NCI-H1436 treated with DMSO at 0.1 percent for 48 hours (cell line): Measurements from ENCODE around the gene KLF18.
"Not testable (repeated sequence)": the region's sequence is repeated elsewhere in the genome, so short reads cannot be mapped to it uniquely, and the experiment has no call there.

Experiments
- DNase-seq: peaks from one replicate; lab custom pipeline; 2025; lab: John Stamatoyannopoulos, UW

KLF18 gene

DNA sequence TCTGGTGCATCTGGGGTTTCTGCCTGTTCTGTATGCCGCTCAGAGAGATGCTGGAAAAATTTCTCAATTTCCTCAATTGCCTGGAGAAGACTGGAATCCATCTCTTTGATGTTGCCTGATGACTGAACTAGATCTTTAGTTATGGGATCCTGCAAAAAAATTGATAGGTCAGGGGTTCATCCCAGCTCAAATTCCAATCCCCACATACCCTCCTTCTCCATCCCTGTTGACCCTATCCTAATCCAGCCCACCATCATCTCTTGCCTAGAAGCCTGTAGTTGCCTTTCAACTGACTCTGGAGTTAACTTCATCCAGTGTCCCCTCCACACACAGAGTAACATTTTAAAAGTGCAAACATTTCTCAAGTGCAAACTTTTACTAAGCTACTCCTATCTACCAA lies at the start of gene KLF18:
TSS of gene KLF18 (minus strand) at position 101 of the 400 bp plus-strand sequence. CDS start at position 101, 0 bp downstream.
- no peak for DNase-seq

DNA sequence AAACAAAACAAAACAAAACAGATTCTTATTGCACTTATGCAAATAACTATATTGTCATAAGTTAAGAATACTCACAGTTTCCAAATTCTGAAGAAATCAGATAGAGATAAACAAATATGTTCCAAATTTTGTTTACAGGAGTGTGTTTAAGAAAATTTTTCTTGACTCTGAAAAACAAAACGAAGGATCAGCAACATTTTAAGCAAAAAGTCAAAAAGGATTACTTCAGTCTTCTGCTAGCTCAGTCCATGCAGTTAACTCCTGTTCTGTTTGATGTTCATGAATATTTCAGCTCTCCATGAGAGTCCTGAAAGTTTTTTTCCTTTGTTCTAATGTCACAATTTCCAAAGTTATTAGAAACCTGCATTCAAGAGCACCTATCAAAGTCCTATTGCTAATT lies 33.2 kb upstream of the KLF18 start:
- no peak for DNase-seq

DNA sequence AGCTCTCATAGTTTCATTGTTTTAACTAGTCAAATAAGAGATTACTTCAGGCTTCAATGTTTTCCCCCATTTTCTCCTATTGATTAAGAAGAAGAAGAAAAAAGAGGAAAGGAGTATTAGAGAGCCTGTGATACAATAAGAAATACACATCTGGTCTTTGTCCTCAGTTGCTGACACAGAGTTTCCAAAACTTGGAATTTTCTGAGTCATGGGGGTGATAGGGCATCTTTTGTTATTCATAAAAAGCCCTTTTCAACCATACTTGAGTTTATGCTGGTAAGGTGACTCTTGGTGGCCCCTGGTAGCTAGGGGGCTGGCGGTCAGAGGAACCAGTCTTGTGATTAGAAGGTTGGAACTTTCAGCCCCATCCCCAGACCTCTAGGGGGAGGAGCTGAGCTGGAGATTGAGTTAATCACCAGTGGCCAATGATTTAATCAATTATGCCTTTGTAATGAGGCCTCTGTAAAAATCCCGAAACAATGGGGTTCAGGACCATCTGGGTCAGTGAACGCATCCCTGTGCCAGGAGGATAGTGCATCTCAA lies 28.9 kb upstream of the KLF18 start:
- no peak for DNase-seq

DNA sequence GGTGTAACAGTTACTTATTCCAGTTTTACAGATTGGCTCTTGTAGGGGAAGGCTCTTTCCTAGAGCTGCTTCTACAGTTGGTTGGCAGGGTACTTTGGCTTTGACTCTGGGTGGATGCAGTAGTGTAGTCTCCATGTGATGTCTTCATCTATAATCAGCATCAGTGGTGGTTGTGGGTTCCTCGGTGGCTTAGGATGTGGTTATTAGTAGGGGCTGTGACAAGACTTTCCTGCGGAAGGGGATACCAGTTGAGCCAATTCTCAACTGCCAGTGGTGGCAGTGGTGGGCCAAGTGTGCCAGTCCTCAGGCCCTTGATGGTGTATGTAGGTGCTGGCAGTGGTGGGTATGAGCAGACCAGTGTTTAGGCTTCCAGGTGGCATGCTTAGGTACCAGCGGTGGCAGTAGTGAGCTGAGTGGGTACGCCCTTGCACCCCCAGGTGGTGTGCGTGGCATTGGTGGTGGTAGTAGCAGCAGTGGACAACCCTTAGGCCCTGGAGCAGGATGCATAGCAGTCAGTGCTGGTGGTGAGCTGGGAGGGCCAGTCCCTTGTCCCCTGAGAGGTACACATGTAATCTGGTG lies 27.2 kb upstream of the KLF18 start:
- no peak for DNase-seq

DNA sequence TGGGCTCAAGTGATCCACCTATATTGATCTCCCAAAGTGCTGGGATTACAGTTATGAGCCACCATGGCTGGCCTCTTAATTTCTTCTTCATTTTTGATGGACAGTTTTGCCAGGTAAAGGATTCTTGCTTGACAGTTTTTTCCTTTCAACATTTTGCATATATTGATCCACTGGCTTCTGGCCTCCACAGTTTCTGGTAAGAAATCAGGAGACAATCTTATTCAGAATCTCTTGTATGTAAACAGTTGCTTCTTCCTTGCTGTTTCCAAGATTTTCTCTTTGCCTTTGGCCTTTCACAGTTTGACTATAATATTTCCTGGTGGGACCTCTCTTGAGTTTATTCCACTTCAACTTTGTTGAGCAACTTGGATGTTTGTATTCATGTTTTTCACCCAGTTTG lies 20.1 kb upstream of the KLF18 start:
- no peak for DNase-seq

DNA sequence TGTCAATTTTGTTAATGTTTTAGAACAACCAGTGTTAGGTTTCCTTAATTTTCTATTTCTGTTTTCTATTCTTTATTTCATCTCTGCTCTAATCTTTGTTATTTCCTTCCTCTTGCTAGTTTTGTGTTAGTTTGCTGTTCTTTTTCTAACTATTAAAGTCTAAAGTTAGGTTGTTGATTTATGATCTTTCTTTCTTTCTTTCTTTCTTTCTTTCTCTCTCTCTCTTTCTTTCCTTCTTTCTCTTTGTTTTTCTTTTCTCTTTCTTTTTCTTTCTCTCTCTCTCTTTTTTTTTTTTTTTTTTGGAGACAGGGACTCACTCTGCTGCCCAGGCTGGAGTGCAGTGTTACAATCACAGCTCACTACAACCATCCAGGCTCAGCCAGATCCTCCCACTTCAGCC lies 17.4 kb upstream of the KLF18 start:
- no peak for DNase-seq

DNA sequence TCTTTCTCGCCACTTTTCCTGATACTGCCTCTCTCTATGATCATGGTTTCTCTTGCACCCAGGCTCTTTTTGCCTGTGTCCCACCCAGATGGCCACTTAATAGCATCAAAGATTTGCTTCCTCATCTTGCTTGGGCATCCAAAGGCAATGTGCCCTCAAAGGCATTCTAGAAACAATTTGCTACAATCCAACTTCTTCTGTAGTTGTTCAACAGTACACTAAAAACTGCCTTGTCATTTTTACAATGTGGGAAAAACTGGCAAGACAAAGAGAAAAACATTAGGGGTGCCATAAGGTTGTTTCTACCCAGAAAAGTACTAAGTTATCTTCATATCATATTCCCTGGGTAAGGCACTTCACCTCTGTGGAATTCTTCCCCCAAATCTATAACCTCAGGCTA lies 16.5 kb upstream of the KLF18 start:
- no peak for DNase-seq

DNA sequence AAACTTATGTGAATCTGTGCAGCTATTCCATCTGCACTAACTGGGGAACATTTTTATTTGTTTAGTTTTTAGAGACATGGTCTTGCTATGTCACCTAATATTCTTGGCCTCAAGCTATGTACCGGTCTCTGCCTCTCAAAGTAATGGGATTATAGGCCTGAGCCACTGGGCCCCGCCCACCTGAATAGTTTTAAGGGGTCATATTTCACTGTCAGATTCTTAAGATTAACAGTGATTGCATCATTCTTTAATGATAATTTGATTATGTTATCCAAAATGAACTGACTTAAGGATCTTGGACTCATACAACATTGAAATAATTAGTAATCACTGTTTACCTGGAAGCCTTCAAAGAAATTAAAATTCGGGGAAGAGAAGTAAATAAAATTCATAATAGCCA lies 12.6 kb upstream of the KLF18 start:
- no peak for DNase-seq

DNA sequence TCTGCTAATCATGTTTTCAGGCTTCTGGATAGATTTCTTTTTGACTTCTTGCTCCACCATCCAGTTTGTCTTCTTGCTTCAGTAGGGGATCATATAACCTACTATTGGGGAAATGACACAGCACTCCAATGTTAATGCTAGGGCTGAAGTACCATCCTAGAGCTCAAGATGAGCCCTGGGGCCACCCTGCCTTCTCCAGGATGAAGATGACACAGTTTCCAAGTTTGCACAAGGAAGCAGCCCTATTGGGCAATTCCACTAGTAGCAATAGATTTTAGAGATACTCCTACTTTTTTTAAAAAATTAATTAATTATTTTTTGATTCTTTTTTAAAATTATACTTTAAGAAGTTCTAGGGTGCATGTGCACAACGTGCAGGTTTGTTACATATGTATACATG lies 11.3 kb upstream of the KLF18 start:
- no peak for DNase-seq

DNA sequence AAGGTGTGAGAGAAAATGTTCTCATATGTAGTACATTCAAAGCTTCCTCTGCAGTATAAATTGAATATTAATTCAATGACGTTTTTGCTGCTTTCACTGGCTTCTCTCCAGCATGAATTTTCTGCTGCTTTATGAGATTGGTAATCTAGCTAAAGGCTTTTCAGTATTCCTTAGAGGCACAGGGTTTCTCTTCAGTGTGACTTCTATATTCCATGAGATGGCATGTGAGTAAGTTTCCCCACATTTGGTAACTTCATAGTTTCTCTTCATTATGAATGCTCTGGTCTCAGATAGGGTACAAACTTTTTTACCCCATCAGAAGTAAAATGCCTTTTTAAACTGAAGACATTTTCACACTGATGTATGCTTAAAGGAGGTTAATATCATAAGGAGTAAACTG lies 10.4 kb upstream of the KLF18 start:
- no peak for DNase-seq

DNA sequence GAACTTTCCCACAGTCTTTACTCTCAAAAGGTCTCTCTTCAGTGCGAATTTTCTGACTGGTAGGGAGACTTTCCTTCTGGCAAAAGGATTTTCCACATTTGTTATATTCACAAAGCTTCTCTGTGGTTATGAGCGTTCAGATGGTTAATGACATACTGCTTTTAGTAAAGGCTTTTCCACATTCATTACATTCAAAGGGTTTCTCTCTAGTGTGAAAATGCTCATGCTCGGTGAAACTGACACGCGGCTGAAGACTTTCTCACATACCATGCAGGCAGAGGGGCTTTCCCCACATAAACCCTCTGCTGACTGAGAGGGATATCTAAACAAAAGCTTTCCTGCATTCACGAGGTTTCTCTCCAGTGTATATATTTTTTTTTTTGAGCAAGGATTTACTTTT lies 9.9 kb upstream of the KLF18 start:
- no peak for DNase-seq

DNA sequence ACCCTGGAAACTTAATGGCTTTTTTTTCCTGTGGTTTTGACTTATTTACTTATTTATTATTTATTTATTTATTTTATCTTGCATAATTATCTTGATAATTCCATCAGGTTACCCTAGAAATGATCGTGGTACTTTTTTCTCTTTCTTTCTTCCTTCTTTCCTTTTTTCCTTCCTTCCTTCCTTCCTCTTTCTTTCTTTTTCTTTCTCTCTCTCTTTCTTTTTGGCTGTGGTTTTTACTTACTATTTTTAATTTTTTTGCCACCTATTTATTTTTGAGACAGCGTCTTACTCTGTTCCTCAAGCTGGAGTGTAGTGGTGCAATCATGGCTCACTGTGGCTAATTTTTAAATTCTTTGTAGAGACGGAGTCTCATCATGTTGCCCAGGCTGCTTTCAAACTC lies 6.2 kb upstream of the KLF18 start:
- no peak for DNase-seq

DNA sequence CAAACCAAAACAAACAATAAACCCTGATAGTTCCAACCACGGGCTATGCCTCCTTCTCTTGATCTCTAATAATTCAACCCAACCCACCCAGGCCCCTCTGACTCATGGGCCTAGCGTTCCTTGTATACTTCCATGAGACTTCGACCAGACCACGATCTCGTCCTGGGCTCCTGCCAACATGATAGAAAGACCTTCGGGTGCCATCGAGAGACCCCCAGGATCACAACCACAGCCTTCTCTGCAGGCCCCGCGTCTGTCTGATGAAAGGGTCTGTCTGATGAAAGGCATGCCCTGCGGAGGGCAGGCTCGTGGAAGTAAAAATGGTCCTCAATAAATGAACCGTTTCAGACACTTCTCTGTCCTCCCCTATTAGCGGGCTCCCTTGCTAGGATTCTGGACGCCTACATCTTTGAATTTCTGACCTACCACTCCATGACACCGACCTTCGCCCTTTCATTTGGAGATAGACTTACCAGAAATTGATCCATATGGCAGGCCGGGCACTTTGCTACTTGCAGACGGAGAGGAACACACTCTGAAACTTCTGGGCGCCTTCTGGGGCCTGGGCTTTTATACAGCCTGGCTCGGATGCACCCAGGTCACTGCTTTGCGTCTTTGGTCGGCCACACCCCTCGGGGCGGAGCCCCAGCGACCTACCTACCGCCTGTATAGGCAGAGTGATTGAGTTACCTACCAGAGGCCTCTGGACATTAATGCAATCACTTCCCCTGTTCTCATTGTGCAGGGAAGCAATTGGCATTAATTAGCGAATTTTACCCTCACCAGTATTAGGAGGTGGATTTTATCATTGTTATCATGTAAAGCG lies 5.3 kb upstream of the KLF18 start:
- DNase-seq, result no peak

DNA sequence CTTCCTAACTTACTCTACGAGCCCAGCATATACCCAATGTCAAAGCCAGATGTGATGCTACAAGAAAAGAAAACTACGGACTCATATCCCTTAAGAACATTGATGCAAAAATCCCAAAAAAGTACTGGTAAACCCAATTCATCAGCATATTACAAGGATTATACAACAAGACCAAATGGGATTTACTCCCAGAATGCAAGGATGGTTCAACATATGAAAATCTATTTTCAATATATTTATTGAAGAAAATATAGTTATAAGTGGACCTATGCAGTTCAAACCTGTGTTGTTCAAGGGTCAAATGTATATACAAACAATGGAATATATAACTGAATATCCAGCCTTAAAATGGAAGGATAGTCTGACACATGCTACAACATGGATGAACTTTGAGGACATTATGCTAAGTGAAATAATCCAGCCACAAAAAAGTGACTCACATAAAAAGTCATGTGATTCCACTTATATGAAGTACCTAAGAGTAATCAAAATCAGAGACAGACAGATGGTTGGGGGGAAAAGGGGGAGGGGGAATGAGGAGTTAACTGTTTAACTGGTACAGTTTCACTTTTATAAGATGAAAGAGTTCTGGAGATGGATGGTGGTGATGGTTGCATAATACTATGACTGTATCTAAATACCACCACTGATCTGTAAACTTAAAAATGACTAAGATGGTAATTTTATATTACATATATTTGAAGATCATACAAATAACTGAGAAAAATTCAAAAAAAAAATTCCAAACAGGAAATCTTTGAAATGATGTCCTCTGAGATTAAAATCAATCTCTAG lies 3.7 kb upstream of the KLF18 start:
- DNase-seq, result no peak

DNA sequence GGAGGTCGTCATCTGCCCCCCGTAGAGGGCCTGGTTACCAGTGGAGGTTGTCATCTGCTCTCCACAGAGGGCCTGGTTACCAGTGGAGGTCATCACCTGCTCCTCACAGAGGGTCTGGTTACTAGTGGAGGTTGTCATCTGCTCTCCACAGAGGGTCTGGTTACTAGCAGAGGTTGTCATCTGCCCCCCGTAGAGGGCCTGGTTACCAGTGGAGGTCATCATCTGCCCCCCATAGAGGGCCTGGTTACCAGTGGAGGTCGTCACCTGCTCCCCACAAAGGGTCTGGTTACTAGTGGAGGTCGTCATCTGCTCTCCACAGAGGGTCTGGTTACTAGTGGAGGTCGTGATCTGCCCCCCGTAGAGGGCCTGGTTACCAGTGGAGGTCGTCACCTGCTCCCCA lies 1.9 kb downstream of the KLF18 start:
- not testable (repeated sequence) for DNase-seq

DNA sequence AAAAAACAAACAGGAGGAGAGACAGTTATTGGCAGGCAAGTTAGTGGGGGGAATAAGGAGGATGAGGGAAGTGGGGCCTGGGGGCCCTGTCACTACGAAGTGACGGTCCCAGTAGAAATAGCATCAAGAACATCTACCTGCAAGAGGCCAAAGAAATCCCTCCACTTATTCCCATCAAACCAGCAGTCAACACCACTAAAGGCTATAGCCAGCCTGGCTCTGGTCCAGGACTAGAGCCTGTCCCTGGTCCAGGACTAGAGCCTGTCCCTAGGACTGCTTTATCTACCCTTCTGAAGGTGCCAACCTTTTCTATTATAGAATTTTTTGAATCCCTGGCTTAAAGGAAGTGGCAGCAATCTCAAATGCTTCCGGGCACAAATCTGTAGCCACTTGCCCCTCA lies 3.2 kb downstream of the KLF18 start:
- DNase-seq, result no peak

DNA sequence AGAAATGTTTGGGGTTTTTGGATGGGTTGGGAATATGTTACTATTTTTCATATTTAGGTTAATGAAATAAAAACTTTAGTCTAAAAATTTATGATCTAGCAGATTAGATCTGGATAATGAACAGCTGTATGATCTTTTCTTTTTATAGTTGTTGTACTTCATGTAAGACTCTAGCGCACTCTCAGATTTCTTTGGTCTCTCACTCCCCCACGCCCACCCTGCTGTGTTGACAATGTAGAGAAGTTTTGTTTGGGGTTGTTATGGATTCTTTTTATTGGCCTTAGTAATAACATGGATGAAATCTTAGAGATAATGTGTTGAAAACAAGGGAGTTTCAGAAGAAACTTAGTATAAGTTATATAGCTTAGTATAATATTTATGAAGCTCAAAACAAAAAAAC lies 5.5 kb downstream of the KLF18 start:
- no peak for DNase-seq

DNA sequence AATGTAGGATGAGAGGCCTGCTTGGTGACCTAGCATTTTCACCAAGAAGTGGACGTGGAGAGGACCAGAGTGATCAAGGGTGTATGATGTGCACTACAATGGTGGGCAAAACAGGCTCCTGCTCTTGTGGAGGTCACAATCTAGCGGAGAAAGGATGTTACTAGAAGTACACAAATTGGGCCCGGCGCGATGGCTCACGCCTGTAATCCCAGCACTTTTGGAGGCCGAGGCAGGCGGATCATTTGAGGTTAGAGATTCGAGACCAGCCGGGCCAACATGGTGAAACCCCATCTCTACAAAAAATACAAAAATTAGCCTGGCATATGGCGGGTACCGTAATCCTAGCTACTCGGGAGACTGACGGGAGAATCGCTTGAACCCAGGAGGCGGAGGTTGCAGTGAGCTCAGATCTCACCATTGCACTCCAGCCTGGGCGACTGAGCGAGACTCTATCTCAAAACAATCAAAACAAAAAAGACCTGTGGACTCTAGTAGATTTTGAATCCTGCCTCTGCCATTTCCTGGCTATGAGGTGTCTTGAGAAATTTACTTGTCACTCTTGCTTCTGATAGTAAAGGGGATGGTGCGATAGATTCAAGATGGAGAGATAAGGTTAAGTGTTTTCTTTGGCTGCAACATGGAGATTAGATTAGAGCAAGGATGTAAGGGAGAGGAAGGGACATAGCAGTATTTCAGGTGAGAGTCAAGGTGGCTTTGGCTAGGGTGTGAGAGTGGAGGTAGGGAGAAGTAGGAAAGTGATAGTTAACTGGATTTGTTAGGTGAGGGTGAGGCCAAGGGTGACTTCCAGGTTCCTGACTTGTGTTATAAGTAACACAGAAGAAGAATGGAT lies 7.1 kb downstream of the KLF18 start:
- DNase-seq, result no peak

DNA sequence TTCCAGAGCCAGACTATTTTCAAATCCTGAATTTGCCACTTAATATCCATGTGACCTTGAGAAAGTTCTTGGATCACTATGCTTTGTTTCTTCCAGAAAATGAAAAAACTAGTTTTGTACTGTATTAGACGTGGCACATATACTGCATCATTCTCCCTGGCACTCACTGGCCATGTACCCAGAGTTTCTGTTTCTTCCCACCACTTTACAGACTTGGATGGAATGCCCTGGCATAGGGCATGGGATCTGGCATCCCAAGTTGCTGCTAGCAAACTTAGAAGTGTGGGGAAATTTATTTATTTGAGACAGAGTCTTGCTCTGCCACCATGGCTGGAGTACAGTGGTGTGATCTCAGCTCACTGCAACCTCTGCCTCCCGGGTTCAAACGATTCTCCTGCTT lies 10.0 kb downstream of the KLF18 start:
- no peak for DNase-seq

DNA sequence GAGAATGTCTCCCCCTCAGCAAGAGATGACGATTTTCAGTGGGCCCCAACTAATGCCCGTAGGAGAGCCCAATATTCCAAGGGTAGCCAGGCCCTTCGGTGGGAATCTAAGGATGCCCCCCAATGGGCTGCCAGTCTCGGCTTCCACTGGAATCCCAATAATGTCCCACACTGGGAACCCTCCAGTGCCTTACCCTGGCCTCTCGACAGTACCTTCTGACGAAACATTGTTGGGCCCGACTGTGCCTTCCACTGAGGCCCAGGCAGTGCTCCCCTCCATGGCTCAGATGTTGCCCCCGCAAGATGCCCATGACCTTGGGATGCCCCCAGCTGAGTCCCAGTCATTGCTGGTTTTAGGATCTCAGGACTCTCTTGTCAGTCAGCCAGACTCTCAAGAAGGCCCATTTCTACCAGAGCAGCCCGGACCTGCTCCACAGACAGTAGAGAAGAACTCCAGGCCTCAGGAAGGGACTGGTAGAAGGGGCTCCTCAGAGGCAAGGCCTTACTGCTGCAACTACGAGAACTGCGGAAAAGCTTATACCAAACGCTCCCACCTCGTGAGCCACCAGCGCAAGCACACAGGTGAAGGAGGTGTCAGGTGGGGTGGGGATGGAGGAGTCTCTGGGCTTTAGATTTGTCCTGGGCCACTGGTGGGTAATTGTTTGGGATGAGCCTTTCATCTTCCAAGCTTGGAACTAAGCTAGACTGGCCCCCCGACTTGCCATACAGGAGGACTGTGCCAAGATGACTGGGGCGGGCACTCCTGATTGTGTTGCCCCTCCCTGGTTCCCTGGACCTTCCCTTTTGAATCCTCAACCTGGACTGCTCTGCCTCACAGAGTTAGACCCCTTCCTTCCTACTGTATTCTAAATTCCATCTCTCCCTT lies 11.6 kb downstream of the KLF18 start:
- no peak for DNase-seq

DNA sequence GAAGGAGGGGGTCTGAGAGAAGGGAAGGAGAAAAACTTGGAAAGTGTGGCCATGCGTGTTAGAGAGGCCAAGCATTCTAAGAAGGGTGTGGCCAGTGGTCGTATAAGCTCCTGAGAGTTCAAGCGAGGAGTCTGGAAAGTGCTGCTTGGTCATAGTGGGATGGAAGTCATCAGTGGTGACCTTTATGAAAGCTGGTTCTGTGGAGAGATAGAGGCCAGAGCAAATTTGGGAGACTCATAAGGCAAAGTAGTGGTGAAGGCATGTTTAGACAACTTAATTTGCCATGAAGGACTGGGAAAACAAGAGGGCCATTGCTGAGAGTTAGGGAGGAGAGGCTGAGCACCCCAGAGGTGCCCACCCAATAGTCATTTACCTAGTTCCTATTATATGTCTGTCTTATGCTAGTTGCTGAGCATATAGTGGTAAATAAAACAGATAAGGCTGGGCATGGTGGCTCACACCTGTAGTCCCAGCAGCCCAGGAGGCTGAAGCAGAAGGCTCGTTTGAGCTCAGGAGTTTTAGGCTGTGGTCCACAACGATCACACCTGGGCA lies 21.0 kb downstream of the KLF18 start:
- DNase-seq, result no peak
